K562 (cell line): ENCODE measurements around the gene HTR3E. TPM values are rescaled to one million over a fixed set of nuclear protein-coding genes. Genes with fewer than 3 reads are reported as not detected.
A peak's percentile ranks its signal among the peaks of the same experiment; 100 is the strongest.

ENCODE experiments used
- CCNT2 ChIP-seq: IDR thresholded peaks from 2 replicates; pipeline ENCODE4 v1.6.1; 2011; ENCODE audit warnings: borderline replicate concordance, low read depth, mild to moderate bottlenecking, moderate library complexity, mixed read lengths, low read length; ENCODE audit not compliant: insufficient read length; ENCODE audit errors: extremely low read depth
- CEBPB ChIP-seq: fragments of 450-650 bp; IDR thresholded peaks from 2 replicates; pipeline ENCODE4 v1.6.1; 2016; ENCODE audit warnings: missing genetic modification characterization, missing compliant biosample characterization
- DDX20 ChIP-seq: fragments of 450-650 bp; IDR thresholded peaks from 2 replicates; pipeline ENCODE4 v1.6.1; 2016; ENCODE audit warnings: missing genetic modification characterization, low read depth, mild to moderate bottlenecking, missing compliant biosample characterization, moderate library complexity
- FOXA1 ChIP-seq: fragments of 450-650 bp; IDR thresholded peaks from 2 replicates; pipeline ENCODE4 v1.6.1; 2016; ENCODE audit warnings: mild to moderate bottlenecking, borderline replicate concordance
- KDM1A ChIP-seq, 2 experiments: fragments of 450-650 bp; IDR thresholded peaks; 2 replicates each; pipeline ENCODE4 v1.6.1; 2016; ENCODE audit warnings: mild to moderate bottlenecking in 2 of 2
- MEIS2 ChIP-seq: fragments of 450-650 bp; IDR thresholded peaks from 2 replicates; pipeline ENCODE4 v1.6.1; 2014; ENCODE audit warnings: mild to moderate bottlenecking; ENCODE audit not compliant: partially characterized antibody
- MTF1 ChIP-seq: fragments of 250-450 bp; sonication (Bioruptor Pico); IDR thresholded peaks from 2 replicates; pipeline ENCODE4 v1.9.0; 2021; ENCODE audit warnings: moderate library complexity, mild to moderate bottlenecking, inconsistent platforms, borderline replicate concordance
- MYNN ChIP-seq, 2 experiments: sonication (generic); formaldehyde crosslinking in 1 of 2; IDR thresholded peaks; 2 replicates each; pipeline versions ENCODE4 v1.5.0 to v1.6.1; 2016 to 2020; ENCODE audit warnings: antibody characterized with exemption in 1 of 2, missing genetic modification reagents in 1 of 2
- NCOR1 ChIP-seq: fragments of 450-650 bp; IDR thresholded peaks from 2 replicates; pipeline ENCODE4 v1.6.1; 2016; ENCODE audit warnings: mild to moderate bottlenecking, moderate library complexity
- PKNOX1 ChIP-seq: fragments of 450-650 bp; IDR thresholded peaks from 2 replicates; pipeline ENCODE4 v1.6.1; 2016
- TCFL5 ChIP-seq: fragments of 250-450 bp; sonication (Bioruptor Pico); conservative IDR thresholded peaks from 2 replicates; pipeline ENCODE4 v1.6.1; 2021; ENCODE audit warnings: mild to moderate bottlenecking, moderate library complexity, matching md5 sums
- ZBTB2 ChIP-seq: fragments of 450-650 bp; IDR thresholded peaks from 2 replicates; pipeline ENCODE4 v1.6.1; 2016; ENCODE audit warnings: antibody characterized with exemption
- ZNF592 ChIP-seq: fragments of 450-650 bp; IDR thresholded peaks from 2 replicates; pipeline ENCODE4 v1.6.1; 2017; ENCODE audit warnings: antibody characterized with exemption, mild to moderate bottlenecking
- polyA plus RNA-seq, 8 experiments: library from polyadenylated mRNA; depleted of rRNA in 4 of 8; stranded (reverse) in 5 of 8; unstranded in 3 of 8; fragments of >200 nt; fragmentation: Nextera tagmentation in 2 of 8; fragmentation: Illumina TruSeq in 1 of 8; extraction: Ambion mirVana in 2 of 8; extraction: Trizol in 1 of 8; gene quantifications; 2 replicates each; pipeline versions ENCODE4 v1.2.1 to v1.2.3, GENCODE V29; 2011 to 2014; ENCODE audit warnings: inconsistent platforms in 1 of 8, missing spikeins in 1 of 8
- total RNA-seq, 7 experiments: library from RNA; depleted of rRNA in 6 of 7; stranded (reverse); fragments of >200 nt in 6 of 7; fragmentation: Illumina TruSeq in 2 of 7; extraction: Trizol in 2 of 7; gene quantifications; 2 replicates each; pipeline versions ENCODE4 v1.2.1 to v1.2.3, GENCODE V29; 2011 to 2021; ENCODE audit warnings: low replicate concordance in 1 of 7
- TF ChIP-seq, protein P1 (sequence below): fragments of 450-650 bp; formaldehyde crosslinking; IDR thresholded peaks from 2 replicates; pipeline ENCODE4 v1.4.0; 2022; ENCODE audit warnings: missing genetic modification characterization
- TF ChIP-seq, protein P2 (sequence below): sonication (generic); formaldehyde crosslinking; IDR thresholded peaks from 2 replicates; pipeline ENCODE4 v1.8.0; 2022; ENCODE audit warnings: missing genetic modification reagents, mild to moderate bottlenecking, borderline replicate concordance
- TF ChIP-seq, protein P3 (sequence below): fragments of 450-650 bp; IDR thresholded peaks from 2 replicates; pipeline ENCODE4 v1.6.1; 2017; ENCODE audit warnings: mild to moderate bottlenecking, moderate library complexity

Gene HTR3E
- total and polyA plus RNA-seq, 9 of the 15 experiments (the other 6 are each of a cell fraction or from before 2014, with no cell fraction given), result not detected

- 0 out of 2 replicates have a peak, but pooled peaks have one; percentile 12 for TF ChIP-seq DDX20 (tag)
- TF ChIP-seq, protein P1, sequence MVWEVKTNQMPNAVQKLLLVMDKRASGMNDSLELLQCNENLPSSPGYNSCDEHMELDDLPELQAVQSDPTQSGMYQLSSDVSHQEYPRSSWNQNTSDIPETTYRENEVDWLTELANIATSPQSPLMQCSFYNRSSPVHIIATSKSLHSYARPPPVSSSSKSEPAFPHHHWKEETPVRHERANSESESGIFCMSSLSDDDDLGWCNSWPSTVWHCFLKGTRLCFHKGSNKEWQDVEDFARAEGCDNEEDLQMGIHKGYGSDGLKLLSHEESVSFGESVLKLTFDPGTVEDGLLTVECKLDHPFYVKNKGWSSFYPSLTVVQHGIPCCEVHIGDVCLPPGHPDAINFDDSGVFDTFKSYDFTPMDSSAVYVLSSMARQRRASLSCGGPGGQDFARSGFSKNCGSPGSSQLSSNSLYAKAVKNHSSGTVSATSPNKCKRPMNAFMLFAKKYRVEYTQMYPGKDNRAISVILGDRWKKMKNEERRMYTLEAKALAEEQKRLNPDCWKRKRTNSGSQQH (CRISPR knock-in tag), result no peak
- peak; percentile 97 for TF ChIP-seq MEIS2
- TF ChIP-seq CCNT2, result no peak
- TF ChIP-seq PKNOX1, result peak; percentile 95
- TF ChIP-seq ZBTB2, result no peak
- TF ChIP-seq, protein P2, sequence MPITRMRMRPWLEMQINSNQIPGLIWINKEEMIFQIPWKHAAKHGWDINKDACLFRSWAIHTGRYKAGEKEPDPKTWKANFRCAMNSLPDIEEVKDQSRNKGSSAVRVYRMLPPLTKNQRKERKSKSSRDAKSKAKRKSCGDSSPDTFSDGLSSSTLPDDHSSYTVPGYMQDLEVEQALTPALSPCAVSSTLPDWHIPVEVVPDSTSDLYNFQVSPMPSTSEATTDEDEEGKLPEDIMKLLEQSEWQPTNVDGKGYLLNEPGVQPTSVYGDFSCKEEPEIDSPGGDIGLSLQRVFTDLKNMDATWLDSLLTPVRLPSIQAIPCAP (CRISPR knock-in tag), result no peak
- peak; percentile 74 for TF ChIP-seq NCOR1
- TF ChIP-seq KDM1A (IDR thresholded peaks at IDR 0.05), result peak; percentile 89 to 91
- no peak for TF ChIP-seq MYNN (IDR thresholded peaks at IDR 0.05)
- no peak for TF ChIP-seq MYNN (CRISPR knock-in tag; IDR thresholded peaks at IDR 0.05)
- no peak for TF ChIP-seq MTF1 (CRISPR knock-in tag)
- TF ChIP-seq, protein P3, sequence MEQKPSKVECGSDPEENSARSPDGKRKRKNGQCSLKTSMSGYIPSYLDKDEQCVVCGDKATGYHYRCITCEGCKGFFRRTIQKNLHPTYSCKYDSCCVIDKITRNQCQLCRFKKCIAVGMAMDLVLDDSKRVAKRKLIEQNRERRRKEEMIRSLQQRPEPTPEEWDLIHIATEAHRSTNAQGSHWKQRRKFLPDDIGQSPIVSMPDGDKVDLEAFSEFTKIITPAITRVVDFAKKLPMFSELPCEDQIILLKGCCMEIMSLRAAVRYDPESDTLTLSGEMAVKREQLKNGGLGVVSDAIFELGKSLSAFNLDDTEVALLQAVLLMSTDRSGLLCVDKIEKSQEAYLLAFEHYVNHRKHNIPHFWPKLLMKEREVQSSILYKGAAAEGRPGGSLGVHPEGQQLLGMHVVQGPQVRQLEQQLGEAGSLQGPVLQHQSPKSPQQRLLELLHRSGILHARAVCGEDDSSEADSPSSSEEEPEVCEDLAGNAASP, result no peak
- peak; percentile 97 for TF ChIP-seq CEBPB (tag)
- TF ChIP-seq ZNF592, result no peak
- TF ChIP-seq FOXA1, result no peak
- TF ChIP-seq TCFL5 (CRISPR knock-in tag), result no peak
These were observed 11.4 kb upstream of the HTR3E start (continued) for GRCh38 chr3:184085389-184085852.
